ENCODE data around the gene FXYD3.

DNA sequence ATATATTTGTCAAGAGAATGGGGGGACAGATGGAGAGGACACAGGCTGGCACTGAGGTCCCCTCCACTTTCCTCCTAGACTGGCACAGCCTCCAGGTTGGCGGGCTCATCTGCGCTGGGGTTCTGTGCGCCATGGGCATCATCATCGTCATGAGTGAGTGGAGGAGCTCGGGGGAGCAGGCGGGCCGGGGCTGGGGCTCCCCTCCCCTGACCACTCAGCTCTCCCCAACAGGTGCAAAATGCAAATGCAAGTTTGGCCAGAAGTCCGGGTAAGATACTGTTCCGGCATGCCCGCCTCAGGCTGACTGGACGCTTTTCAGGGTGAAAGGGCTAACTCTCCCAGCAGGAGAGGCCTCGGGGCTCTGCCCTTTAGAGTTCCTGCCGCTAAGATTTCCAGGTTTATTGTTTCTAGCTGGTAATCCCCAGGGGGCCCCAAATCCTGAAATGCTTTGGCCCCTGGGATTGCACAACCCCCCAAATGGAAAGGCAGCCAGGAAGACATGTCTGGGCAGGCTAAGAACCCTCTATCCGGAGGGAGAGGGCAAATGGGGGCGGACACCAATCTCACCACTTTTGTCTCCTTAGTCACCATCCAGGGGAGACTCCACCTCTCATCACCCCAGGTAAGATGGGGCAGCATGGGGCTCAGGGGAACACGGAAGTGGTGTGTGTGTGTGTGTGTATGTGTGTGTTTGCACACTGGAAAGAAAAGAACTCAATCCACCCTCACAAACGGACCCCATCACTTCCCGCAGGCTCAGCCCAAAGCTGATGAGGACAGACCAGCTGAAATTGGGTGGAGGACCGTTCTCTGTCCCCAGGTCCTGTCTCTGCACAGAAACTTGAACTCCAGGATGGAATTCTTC lies 7.3 kb downstream of the FXYD3 start:
- TF ChIP-seq, protein P1, sequence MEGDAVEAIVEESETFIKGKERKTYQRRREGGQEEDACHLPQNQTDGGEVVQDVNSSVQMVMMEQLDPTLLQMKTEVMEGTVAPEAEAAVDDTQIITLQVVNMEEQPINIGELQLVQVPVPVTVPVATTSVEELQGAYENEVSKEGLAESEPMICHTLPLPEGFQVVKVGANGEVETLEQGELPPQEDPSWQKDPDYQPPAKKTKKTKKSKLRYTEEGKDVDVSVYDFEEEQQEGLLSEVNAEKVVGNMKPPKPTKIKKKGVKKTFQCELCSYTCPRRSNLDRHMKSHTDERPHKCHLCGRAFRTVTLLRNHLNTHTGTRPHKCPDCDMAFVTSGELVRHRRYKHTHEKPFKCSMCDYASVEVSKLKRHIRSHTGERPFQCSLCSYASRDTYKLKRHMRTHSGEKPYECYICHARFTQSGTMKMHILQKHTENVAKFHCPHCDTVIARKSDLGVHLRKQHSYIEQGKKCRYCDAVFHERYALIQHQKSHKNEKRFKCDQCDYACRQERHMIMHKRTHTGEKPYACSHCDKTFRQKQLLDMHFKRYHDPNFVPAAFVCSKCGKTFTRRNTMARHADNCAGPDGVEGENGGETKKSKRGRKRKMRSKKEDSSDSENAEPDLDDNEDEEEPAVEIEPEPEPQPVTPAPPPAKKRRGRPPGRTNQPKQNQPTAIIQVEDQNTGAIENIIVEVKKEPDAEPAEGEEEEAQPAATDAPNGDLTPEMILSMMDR (IDR thresholded peaks at IDR 0.05), result no peak
- TF ChIP-seq POLR2A (IDR thresholded peaks at IDR 0.05), result no peak

Measured in right lobe of liver (tissue), 4 donors.